Measurements from ENCODE around the gene DOCK2. TPM values are rescaled to one million over a fixed set of nuclear protein-coding genes. Genes with fewer than 3 reads are reported as not detected.

DOCK2 gene
- total RNA-seq, 4 donors from 2014 or later, result 2.3 to 11.2 (median 3.2) TPM

- Histone ChIP-seq H3K4me1 (no peaks in the 10 kb centered on the region), H3K27ac (no peak overlapping the region), H3K36me3 (no peaks in the 10 kb centered on the region), H3K9me3 (peaks cover 3% of the 10 kb centered on the region), H3K4me3 (no peak overlapping the region), H3K27me3 (no peaks in the 10 kb centered on the region)
- WGBS, result 93% methylated on average over 2 of the region's 2 CpGs
- no peak for DNase-seq (ENCODE audit: low spot score in 2 of 2)
- TF ChIP-seq POLR2AphosphoS5 (IDR thresholded peaks at IDR 0.05) (no peak), CTCF (IDR thresholded peaks at IDR 0.05) (no peak), EP300 (IDR thresholded peaks at IDR 0.05) (no peak)
These were observed 478.9 kb downstream of the DOCK2 start for GRCh38 chr5:170115925-170116324.

- no peak for DNase-seq (ENCODE audit: low spot score in 2 of 2)
- TF ChIP-seq CTCF (IDR thresholded peaks at IDR 0.05) (no peak), POLR2AphosphoS5 (IDR thresholded peaks at IDR 0.05) (no peak), EP300 (IDR thresholded peaks at IDR 0.05) (no peak), POLR2A (IDR thresholded peaks at IDR 0.05) (no peak)
- Histone ChIP-seq H3K36me3 (no peaks in the 10 kb centered on the region), H3K9me3 (peaks cover 3% of the 10 kb centered on the region), H3K27ac (no peak overlapping the region), H3K27me3 (no peaks in the 10 kb centered on the region), H3K4me1 (no peaks in the 10 kb centered on the region), H3K4me3 (no peak overlapping the region)
- 77% methylated on average over 2 of the region's 2 CpGs for WGBS
These were observed 480.7 kb downstream of the DOCK2 start for GRCh38 chr5:170117736-170118135.

GRCh38 chr5:170120576-170120975 is 483.5 kb downstream of the DOCK2 start:
- 95% methylated on average over 2 of the region's 2 CpGs for WGBS
- Histone ChIP-seq H3K36me3 (no peaks in the 10 kb centered on the region), H3K27ac (no peak overlapping the region), H3K4me1 (no peaks in the 10 kb centered on the region), H3K27me3 (no peaks in the 10 kb centered on the region), H3K9me3 (no peaks in the 10 kb centered on the region), H3K4me3 (no peak overlapping the region)
- TF ChIP-seq POLR2AphosphoS5 (IDR thresholded peaks at IDR 0.05) (no peak), POLR2A (IDR thresholded peaks at IDR 0.05) (no peak), CTCF (IDR thresholded peaks at IDR 0.05) (no peak), EP300 (IDR thresholded peaks at IDR 0.05) (no peak)
- no peak for DNase-seq (ENCODE audit: low spot score in 2 of 2)

- H3K9me3 ChIP-seq, result peaks cover 1% of the 10 kb centered on the region
- no peaks in the 10 kb centered on the region for H3K4me1 ChIP-seq
- WGBS, result 77% methylated on average over 7 of the region's 7 CpGs
- no peaks in the 10 kb centered on the region for H3K27me3 ChIP-seq
- H3K27ac ChIP-seq, result no peak overlapping the region
- no peak overlapping the region for H3K4me3 ChIP-seq
- no peak for DNase-seq (ENCODE audit: low spot score in 2 of 2)
- H3K36me3 ChIP-seq, result no peaks in the 10 kb centered on the region
- TF ChIP-seq CTCF (IDR thresholded peaks at IDR 0.05) (no peak), EP300 (IDR thresholded peaks at IDR 0.05) (no peak), POLR2A (IDR thresholded peaks at IDR 0.05) (no peak), POLR2AphosphoS5 (IDR thresholded peaks at IDR 0.05) (no peak)
These were observed 484.2 kb downstream of the DOCK2 start for GRCh38 chr5:170121321-170121720.

GRCh38 chr5:170126061-170126460 is 489.0 kb downstream of the DOCK2 start:
- Histone ChIP-seq H3K4me1 (no peaks in the 10 kb centered on the region), H3K9me3 (peaks cover 6% of the 10 kb centered on the region), H3K4me3 (no peak overlapping the region), H3K27ac (no peak overlapping the region), H3K27me3 (no peaks in the 10 kb centered on the region), H3K36me3 (no peaks in the 10 kb centered on the region)
- WGBS, result 73% methylated on average over 1 of the region's 1 CpG
- TF ChIP-seq POLR2A (IDR thresholded peaks at IDR 0.05), result no peak
- TF ChIP-seq EP300 (IDR thresholded peaks at IDR 0.05), result no peak
- no peak for TF ChIP-seq POLR2AphosphoS5 (IDR thresholded peaks at IDR 0.05)
- no peak for TF ChIP-seq CTCF (IDR thresholded peaks at IDR 0.05)
- DNase-seq (ENCODE audit: low spot score in 2 of 2), result no peak
